Measurements from ENCODE around the gene BFSP2.
"Not testable (repeated sequence)": the region's sequence is repeated elsewhere in the genome, so short reads cannot be mapped to it uniquely, and the experiment has no call there.

The BFSP2 gene

GRCh38 chr3:133463347-133463860, 63.5 kb downstream of the BFSP2 start:
- Histone ChIP-seq H3K9me3 (ENCODE audit: control insufficient read depth, low read depth, low read length) (no peaks in the 10 kb centered on the region), H3K4me1 (ENCODE audit: control insufficient read depth, low read depth, low read length) (peaks cover 5% of the 10 kb centered on the region), H3K27me3 (ENCODE audit: control insufficient read depth, insufficient read depth, low read length) (no peaks in the 10 kb centered on the region), H3K9ac (ENCODE audit: low read length) (no peak overlapping the region), H3K36me3 (ENCODE audit: control insufficient read depth, low read depth, low read length) (no peaks in the 10 kb centered on the region), H3K27ac (ENCODE audit: low read length) (no peak overlapping the region), H3K4me3 (ENCODE audit: low read length) (no peak overlapping the region)

- Histone ChIP-seq H3K27ac (ENCODE audit: low read length) (no peak overlapping the region), H3K27me3 (ENCODE audit: control insufficient read depth, insufficient read depth, low read length) (no peaks in the 10 kb centered on the region), H3K4me1 (ENCODE audit: control insufficient read depth, low read depth, low read length) (peaks cover 5% of the 10 kb centered on the region), H3K36me3 (ENCODE audit: control insufficient read depth, low read depth, low read length) (no peaks in the 10 kb centered on the region), H3K9me3 (ENCODE audit: control insufficient read depth, low read depth, low read length) (no peaks in the 10 kb centered on the region), H3K4me3 (ENCODE audit: low read length) (no peak overlapping the region), H3K9ac (ENCODE audit: low read length) (no peak overlapping the region)
Observed at GRCh38 chr3:133464573-133464972, 64.7 kb downstream of the BFSP2 start.

GRCh38 chr3:133466531-133467386, 66.9 kb downstream of the BFSP2 start:
- Histone ChIP-seq H3K4me3 (ENCODE audit: low read length) (no peak overlapping the region), H3K27ac (ENCODE audit: low read length) (no peak overlapping the region)

GRCh38 chr3:133467780-133468179, 67.9 kb downstream of the BFSP2 start:
- H3K36me3 ChIP-seq (ENCODE audit: control insufficient read depth, low read depth, low read length): no peaks in the 10 kb centered on the region
- no peaks in the 10 kb centered on the region for H3K27me3 ChIP-seq (ENCODE audit: control insufficient read depth, insufficient read depth, low read length)
- no peak overlapping the region for H3K4me3 ChIP-seq (ENCODE audit: low read length)
- peaks cover 1% of the 10 kb centered on the region for H3K4me1 ChIP-seq (ENCODE audit: control insufficient read depth, low read depth, low read length)
- H3K9me3 ChIP-seq (ENCODE audit: control insufficient read depth, low read depth, low read length): no peaks in the 10 kb centered on the region
- H3K27ac ChIP-seq (ENCODE audit: low read length): no peak overlapping the region
- no peak overlapping the region for H3K9ac ChIP-seq (ENCODE audit: low read length)

More at GRCh38 chr3:133466531-133467386, 66.9 kb downstream of the BFSP2 start:
- no peaks in the 10 kb centered on the region for H3K4me1 ChIP-seq (ENCODE audit: control insufficient read depth, low read depth, low read length)
- no peaks in the 10 kb centered on the region for H3K27me3 ChIP-seq (ENCODE audit: control insufficient read depth, insufficient read depth, low read length)
- H3K9ac ChIP-seq (ENCODE audit: low read length): no peak overlapping the region
- no peaks in the 10 kb centered on the region for H3K36me3 ChIP-seq (ENCODE audit: control insufficient read depth, low read depth, low read length)
- H3K9me3 ChIP-seq (ENCODE audit: control insufficient read depth, low read depth, low read length): no peaks in the 10 kb centered on the region

- Histone ChIP-seq H3K4me1 (ENCODE audit: control insufficient read depth, low read depth, low read length) (peaks cover 6% of the 10 kb centered on the region), H3K27me3 (ENCODE audit: control insufficient read depth, insufficient read depth, low read length) (no peaks in the 10 kb centered on the region), H3K9ac (ENCODE audit: low read length) (no peak overlapping the region), H3K4me3 (ENCODE audit: low read length) (no peak overlapping the region), H3K36me3 (ENCODE audit: control insufficient read depth, low read depth, low read length) (no peaks in the 10 kb centered on the region), H3K27ac (ENCODE audit: low read length) (no peak overlapping the region), H3K9me3 (ENCODE audit: control insufficient read depth, low read depth, low read length) (no peaks in the 10 kb centered on the region)
Observed at GRCh38 chr3:133468251-133468721, 68.4 kb downstream of the BFSP2 start.

- Histone ChIP-seq H3K9me3 (ENCODE audit: control insufficient read depth, low read depth, low read length) (no peaks in the 10 kb centered on the region), H3K4me3 (ENCODE audit: low read length) (no peak overlapping the region), H3K27me3 (ENCODE audit: control insufficient read depth, insufficient read depth, low read length) (no peaks in the 10 kb centered on the region), H3K4me1 (ENCODE audit: control insufficient read depth, low read depth, low read length) (peaks cover 12% of the 10 kb centered on the region), H3K36me3 (ENCODE audit: control insufficient read depth, low read depth, low read length) (no peaks in the 10 kb centered on the region), H3K27ac (ENCODE audit: low read length) (no peak overlapping the region), H3K9ac (ENCODE audit: low read length) (no peak overlapping the region)
Observed at GRCh38 chr3:133469140-133469731, 69.4 kb downstream of the BFSP2 start.

- no peaks in the 10 kb centered on the region for H3K9me3 ChIP-seq (ENCODE audit: control insufficient read depth, low read depth, low read length)
- no peak overlapping the region for H3K4me3 ChIP-seq (ENCODE audit: low read length)
- no peaks in the 10 kb centered on the region for H3K36me3 ChIP-seq (ENCODE audit: control insufficient read depth, low read depth, low read length)
- no peak overlapping the region for H3K27ac ChIP-seq (ENCODE audit: low read length)
- H3K27me3 ChIP-seq (ENCODE audit: control insufficient read depth, insufficient read depth, low read length): no peaks in the 10 kb centered on the region
- H3K4me1 ChIP-seq (ENCODE audit: control insufficient read depth, low read depth, low read length): peaks cover 15% of the 10 kb centered on the region
- no peak overlapping the region for H3K9ac ChIP-seq (ENCODE audit: low read length)
Observed at GRCh38 chr3:133472242-133472641, 72.4 kb downstream of the BFSP2 start.

GRCh38 chr3:133472889-133473288, 73.0 kb downstream of the BFSP2 start:
- Histone ChIP-seq H3K4me1 (ENCODE audit: control insufficient read depth, low read depth, low read length) (peaks cover 15% of the 10 kb centered on the region), H3K36me3 (ENCODE audit: control insufficient read depth, low read depth, low read length) (no peaks in the 10 kb centered on the region), H3K4me3 (ENCODE audit: low read length) (no peak overlapping the region), H3K9ac (ENCODE audit: low read length) (no peak overlapping the region), H3K27me3 (ENCODE audit: control insufficient read depth, insufficient read depth, low read length) (no peaks in the 10 kb centered on the region), H3K27ac (ENCODE audit: low read length) (no peak overlapping the region), H3K9me3 (ENCODE audit: control insufficient read depth, low read depth, low read length) (no peaks in the 10 kb centered on the region)

GRCh38 chr3:133473472-133474191, 73.8 kb downstream of the BFSP2 start:
- H3K4me3 ChIP-seq (ENCODE audit: low read length); H3K27ac ChIP-seq (ENCODE audit: low read length); H3K9ac ChIP-seq (ENCODE audit: low read length); H3K9me3 ChIP-seq (ENCODE audit: control insufficient read depth, low read depth, low read length); H3K27me3 ChIP-seq (ENCODE audit: control insufficient read depth, insufficient read depth, low read length); H3K36me3 ChIP-seq (ENCODE audit: control insufficient read depth, low read depth, low read length): not testable (repeated sequence)
- H3K4me1 ChIP-seq (ENCODE audit: control insufficient read depth, low read depth, low read length): peaks cover 21% of the 10 kb centered on the region

- Histone ChIP-seq H3K36me3 (ENCODE audit: control insufficient read depth, low read depth, low read length) (no peaks in the 10 kb centered on the region), H3K9ac (ENCODE audit: low read length) (no peak overlapping the region), H3K9me3 (ENCODE audit: control insufficient read depth, low read depth, low read length) (no peaks in the 10 kb centered on the region), H3K4me1 (ENCODE audit: control insufficient read depth, low read depth, low read length) (peaks cover 24% of the 10 kb centered on the region), H3K4me3 (ENCODE audit: low read length) (no peak overlapping the region), H3K27me3 (ENCODE audit: control insufficient read depth, insufficient read depth, low read length) (no peaks in the 10 kb centered on the region), H3K27ac (ENCODE audit: low read length) (no peak overlapping the region)
Observed at GRCh38 chr3:133474251-133474801, 74.5 kb downstream of the BFSP2 start.

- H3K36me3 ChIP-seq (ENCODE audit: control insufficient read depth, low read depth, low read length): no peaks in the 10 kb centered on the region
- H3K4me1 ChIP-seq (ENCODE audit: control insufficient read depth, low read depth, low read length): peaks cover 24% of the 10 kb centered on the region
- no peaks in the 10 kb centered on the region for H3K27me3 ChIP-seq (ENCODE audit: control insufficient read depth, insufficient read depth, low read length)
- no peaks in the 10 kb centered on the region for H3K9me3 ChIP-seq (ENCODE audit: control insufficient read depth, low read depth, low read length)
- no peak overlapping the region for H3K9ac ChIP-seq (ENCODE audit: low read length)
- H3K27ac ChIP-seq (ENCODE audit: low read length): no peak overlapping the region
- no peak overlapping the region for H3K4me3 ChIP-seq (ENCODE audit: low read length)
Observed at GRCh38 chr3:133474817-133475216, 75.0 kb downstream of the BFSP2 start.
